PFSK-1 (cell line): Measurements from ENCODE around the gene AOPEP.

Experiments
- FOXP2 ChIP-seq: optimal IDR thresholded peaks from 2 replicates; pipeline ENCODE3; 2011; ENCODE audit warnings: borderline replicate concordance, control low read depth, inconsistent platforms; ENCODE audit not compliant: insufficient read depth; ENCODE audit errors: extremely low read length, extremely low read depth
- POLR2AphosphoS5 ChIP-seq: IDR thresholded peaks from 2 replicates; pipeline ENCODE4 v1.6.1; 2012; ENCODE audit warnings: low read depth, mild to moderate bottlenecking, control low read depth, low read length, moderate library complexity
- SIN3A ChIP-seq: IDR thresholded peaks from 2 replicates; pipeline ENCODE4 v1.6.1; 2012; ENCODE audit warnings: mild to moderate bottlenecking, low read length, moderate library complexity, borderline replicate concordance; ENCODE audit not compliant: insufficient read depth
- TAF1 ChIP-seq: IDR thresholded peaks from 2 replicates; pipeline ENCODE4 v1.6.1; 2012; ENCODE audit warnings: low read length, control low read depth, borderline replicate concordance; ENCODE audit not compliant: insufficient read depth
- TF ChIP-seq, protein P1 (sequence below), 2 experiments: IDR thresholded peaks; 2 replicates each; pipeline versions ENCODE4 v1.6.1 to v1.8.0; 2011 to 2012; ENCODE audit warnings: low read depth in 2 of 2, low read length in 2 of 2, control low read depth in 1 of 2, inconsistent platforms in 1 of 2, mild to moderate bottlenecking in 1 of 2, moderate library complexity in 1 of 2; ENCODE audit not compliant: insufficient read depth in 1 of 2

DNA sequence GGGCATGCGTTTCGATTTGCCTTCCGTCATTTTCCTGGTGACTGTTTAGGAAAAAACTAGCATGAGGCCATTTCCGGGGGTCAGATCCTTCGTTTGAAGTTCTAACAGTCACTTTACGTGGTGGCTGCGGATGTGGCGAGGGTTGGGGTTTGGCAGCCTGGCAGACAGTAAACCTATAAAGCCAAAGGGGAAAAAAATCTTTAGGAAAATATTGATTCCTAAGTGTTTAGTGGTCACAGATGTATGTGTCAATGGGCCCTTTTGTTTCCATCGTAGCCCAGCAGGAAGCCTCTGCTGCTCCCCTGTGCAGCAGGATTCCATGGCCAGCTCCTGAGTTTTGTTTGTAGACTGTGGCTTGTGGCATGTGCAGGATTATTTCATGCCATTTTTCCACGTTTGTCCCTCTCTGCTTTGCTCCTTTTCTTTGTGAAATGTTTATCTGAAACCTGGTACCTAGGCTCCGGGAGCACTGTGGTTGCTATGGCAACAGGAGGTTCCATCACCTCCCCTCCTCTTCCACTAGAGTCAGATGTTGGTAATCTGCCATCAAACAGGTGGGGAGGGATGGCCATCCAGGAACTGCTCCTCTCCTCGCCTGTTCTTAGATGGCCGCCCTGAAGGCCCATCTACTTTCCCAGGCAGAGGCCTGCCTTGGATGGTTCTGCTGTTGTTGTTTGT lies 202.3 kb downstream of the AOPEP start:
- TF ChIP-seq, protein P1, sequence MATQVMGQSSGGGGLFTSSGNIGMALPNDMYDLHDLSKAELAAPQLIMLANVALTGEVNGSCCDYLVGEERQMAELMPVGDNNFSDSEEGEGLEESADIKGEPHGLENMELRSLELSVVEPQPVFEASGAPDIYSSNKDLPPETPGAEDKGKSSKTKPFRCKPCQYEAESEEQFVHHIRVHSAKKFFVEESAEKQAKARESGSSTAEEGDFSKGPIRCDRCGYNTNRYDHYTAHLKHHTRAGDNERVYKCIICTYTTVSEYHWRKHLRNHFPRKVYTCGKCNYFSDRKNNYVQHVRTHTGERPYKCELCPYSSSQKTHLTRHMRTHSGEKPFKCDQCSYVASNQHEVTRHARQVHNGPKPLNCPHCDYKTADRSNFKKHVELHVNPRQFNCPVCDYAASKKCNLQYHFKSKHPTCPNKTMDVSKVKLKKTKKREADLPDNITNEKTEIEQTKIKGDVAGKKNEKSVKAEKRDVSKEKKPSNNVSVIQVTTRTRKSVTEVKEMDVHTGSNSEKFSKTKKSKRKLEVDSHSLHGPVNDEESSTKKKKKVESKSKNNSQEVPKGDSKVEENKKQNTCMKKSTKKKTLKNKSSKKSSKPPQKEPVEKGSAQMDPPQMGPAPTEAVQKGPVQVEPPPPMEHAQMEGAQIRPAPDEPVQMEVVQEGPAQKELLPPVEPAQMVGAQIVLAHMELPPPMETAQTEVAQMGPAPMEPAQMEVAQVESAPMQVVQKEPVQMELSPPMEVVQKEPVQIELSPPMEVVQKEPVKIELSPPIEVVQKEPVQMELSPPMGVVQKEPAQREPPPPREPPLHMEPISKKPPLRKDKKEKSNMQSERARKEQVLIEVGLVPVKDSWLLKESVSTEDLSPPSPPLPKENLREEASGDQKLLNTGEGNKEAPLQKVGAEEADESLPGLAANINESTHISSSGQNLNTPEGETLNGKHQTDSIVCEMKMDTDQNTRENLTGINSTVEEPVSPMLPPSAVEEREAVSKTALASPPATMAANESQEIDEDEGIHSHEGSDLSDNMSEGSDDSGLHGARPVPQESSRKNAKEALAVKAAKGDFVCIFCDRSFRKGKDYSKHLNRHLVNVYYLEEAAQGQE (IDR thresholded peaks at IDR 0.05; ENCODE audit: insufficient read depth in 1 of 2, low read depth in 2 of 2, low read length in 2 of 2): no peak
- no peak for TF ChIP-seq TAF1
- TF ChIP-seq POLR2AphosphoS5: no peak
- TF ChIP-seq SIN3A: no peak
- TF ChIP-seq FOXP2: no peak
